GM21447 (cell line): ENCODE results near the gene ARHGEF10L.

Source experiments
- ATAC-seq: cut with Tn5 transposase; IDR thresholded peaks from one replicate; pipeline ENCODE4 v1.9.1; 2021; ENCODE audit not compliant: unreplicated experiment

The ARHGEF10L gene

DNA sequence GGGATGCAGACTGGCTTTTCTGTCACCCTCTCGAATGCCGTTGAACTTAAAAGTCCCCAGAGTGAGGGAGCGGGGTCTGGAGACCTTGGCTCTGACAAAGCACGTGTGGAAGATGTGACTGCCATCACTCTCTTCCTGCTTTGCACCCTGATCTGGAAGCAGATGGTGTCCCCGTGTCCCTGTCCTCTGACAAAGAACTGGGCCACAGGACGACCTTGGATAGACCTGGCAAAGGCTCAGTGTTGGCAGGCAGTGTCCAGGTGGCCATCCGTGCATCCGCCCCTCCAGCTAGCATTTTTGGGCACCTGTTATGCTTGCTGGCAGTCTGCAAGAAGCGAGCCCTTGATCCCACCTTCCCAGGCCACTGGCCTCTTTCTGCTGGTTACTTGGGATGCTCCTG is 27.4 kb downstream of the ARHGEF10L start:
- no peak for ATAC-seq

- no peak for ATAC-seq
These were observed 28.1 kb downstream of the ARHGEF10L start for GRCh38 chr1:17567582-17567981.

DNA sequence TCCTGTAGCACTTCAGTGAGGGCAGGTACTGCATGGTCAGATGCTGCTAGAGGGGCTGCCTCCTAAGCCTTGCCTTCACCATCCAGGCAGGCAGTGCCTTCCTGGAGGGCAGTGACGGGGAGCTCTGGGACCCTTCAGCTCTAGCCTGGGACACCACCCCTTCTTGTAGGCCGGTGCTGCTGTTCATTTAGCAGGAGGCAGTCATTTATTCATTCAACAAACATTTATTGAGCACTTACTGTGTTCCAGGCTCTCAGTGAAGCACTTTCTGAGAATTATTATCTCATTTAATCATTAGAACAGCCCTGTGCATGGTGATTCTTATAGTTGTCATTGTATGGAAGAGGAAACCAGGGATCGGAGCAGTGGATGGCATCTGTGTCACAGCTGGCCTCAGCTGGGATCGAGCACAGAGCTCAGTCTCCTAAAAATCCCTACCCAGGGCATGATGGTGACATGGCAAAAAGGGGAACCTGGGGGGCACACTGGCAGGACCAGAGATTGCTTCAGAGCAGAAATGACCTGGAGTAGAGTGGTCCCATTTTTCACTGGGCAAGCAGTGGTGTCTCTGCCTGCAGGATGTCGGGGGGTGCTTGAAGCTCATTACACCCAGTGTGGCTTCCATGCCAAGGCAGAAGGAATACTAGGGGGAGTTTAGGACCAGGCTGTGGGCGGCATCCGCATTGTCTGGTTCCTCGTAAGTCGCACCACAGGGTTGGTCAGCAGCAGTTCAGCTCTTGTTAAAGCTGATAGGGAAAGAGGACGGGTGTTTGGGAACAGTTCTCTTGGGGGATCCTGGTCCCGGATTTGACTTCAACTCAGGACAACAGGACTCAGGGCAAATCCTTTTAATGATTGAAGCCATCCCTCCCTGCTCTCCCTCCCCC is 28.8 kb downstream of the ARHGEF10L start:
- ATAC-seq, result no peak

GRCh38 chr1:17569200-17570139 is 30.0 kb downstream of the ARHGEF10L start:
- no peak for ATAC-seq

DNA sequence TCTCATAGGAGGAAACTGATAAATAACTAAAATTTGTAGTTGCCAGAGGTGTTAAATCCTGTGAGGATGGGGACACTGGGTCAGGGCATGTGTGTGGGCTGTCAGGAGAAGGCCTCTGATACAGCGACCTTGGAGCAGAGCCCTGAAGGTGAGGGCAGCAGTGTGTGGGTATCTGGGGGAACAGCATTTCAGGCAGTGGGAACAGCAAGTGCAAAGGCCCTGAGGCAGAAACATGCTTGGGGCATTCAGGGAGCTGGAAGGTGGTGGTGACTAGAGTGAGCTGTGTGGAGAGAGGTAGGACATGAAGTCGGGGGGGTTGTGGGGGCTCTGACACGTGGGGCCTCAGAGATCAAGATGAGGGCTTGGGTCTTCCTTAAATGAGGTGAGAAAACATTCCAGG is 30.7 kb downstream of the ARHGEF10L start:
- no peak for ATAC-seq

- no peak for ATAC-seq
These were observed 32.9 kb downstream of the ARHGEF10L start for GRCh38 chr1:17572264-17572985.

DNA sequence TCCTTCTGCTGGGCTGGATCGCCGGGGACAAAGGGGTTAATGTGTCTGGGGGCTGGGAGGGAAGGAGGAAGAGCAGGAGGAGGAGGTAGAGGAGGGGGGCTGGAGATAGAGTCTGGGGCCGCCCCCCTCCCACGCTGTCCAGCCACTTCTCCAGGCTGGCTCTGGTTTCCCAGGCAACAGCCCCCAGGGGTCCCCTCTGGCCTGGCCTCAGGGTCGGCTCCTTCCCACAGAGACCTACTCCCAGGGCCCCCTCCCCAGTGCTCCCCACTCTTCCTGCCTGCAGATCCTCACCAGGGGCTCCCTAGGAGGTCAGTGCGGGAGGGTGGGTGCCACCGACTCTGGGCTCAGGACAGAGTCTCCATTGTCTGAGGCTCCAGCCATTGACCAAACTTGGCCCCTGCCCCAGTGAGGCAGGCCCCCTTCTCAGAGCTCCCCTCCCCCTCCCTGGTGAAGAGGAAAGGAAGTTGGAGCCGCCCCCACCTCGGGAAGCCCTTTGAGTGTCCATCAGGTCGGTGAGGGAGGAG is 34.1 kb downstream of the ARHGEF10L start:
- no peak for ATAC-seq

- ATAC-seq, result no peak
These were observed 35.0 kb downstream of the ARHGEF10L start for GRCh38 chr1:17574516-17574915.

DNA sequence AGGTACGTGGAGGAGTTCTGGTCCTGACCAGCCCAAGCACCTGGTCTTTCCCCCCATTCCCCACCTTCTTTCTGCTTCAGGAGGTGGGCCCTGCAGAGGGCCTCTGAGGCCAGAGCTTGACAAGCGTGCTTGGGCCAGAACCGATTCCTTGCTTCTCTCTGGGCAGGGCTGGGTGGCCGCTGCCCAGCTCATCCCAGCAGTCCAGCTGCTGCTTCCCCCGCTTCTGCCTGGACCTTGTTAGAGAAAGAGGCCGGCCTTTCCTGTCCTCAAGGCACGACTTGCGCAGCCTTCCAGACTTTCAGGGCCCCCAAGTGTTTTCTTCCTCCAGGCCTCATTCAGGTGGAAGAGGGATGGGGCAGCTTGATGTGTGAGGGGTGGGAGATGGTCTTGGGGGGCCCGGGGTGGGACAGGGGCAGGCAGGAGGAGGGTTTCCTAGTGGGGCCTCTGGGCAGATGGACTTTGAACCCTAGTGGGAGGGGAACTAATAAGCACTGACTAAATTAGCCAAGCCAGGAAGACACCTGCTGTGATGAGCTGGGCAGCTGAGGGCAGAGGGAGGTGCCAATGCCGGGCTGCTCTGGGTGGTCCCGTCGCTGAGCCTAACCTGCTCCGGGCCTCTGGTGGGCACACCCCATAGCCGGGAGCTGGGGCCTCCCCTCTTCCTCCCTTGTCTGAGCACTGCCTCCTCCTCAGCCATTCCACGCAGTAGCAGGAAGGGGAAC is 36.5 kb downstream of the ARHGEF10L start:
- no peak for ATAC-seq

GRCh38 chr1:17576519-17576853 is 37.0 kb downstream of the ARHGEF10L start:
- no peak for ATAC-seq

DNA sequence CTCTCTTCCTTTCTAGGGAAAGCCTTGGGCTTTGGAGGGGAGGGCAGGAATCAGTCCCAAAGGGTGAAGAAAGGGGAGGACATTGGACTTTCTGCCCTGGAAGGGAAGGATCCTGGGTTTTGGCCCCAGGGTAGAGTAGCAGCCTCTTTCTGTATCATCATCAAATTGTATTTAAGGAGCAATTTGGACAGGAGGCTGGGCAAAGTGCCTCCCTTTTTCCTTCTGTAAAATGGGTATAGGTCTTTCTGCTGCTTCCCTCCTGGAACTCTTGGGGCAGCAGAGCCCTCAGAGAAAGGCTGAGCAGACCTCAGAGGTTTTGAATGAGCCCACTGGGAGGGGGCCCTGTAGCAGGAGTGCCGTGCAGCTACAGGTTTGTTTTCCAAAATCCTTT is 38.4 kb downstream of the ARHGEF10L start:
- no peak for ATAC-seq

DNA sequence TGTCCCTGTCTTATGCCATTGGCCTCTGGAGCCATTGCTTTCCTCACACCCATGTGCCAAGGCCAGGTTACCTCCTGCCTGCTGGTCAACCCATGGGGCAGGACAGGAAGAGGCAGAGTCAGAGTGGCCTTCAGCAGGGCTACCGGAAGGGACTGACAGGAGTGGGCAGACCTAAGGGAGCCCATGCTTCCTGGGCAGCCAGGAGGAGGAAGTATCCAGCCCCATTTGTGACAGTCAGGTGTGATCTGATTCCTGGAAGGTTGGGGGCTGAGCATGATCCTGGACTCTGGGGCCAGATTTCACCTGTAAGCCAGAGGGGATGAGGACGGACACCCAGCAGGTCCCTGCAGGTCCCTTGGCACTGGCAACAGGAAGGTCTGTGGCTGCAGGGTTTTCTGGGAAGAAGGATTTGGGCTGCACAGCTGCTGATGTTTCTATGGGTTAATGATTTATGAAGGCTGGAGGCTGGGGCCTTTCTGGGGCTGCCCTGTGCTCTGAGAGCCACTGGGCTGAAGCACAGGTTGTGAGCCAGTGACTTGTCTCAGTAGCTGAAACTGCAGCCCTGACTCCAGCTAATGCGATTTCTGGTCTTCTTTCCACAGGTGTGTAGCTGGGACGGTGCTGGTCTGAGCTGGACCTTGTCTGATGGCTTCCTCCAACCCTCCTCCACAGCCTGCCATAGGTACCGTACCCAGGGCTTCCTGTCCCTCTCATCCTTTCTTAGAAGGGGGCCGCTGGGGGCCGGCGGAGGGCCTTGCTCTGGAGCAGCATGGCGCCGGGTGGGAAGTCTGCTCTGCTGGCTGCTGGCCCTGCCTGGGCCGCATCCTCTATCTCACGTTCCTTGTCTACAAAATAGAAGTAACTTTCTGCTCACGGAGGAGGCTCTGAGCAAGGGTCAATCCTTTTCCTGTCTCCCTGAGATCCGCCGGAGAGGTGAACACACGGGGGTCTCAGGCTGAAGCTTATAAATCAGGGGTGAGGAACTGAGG is 40.7 kb downstream of the ARHGEF10L start:
- ATAC-seq, result no peak

DNA sequence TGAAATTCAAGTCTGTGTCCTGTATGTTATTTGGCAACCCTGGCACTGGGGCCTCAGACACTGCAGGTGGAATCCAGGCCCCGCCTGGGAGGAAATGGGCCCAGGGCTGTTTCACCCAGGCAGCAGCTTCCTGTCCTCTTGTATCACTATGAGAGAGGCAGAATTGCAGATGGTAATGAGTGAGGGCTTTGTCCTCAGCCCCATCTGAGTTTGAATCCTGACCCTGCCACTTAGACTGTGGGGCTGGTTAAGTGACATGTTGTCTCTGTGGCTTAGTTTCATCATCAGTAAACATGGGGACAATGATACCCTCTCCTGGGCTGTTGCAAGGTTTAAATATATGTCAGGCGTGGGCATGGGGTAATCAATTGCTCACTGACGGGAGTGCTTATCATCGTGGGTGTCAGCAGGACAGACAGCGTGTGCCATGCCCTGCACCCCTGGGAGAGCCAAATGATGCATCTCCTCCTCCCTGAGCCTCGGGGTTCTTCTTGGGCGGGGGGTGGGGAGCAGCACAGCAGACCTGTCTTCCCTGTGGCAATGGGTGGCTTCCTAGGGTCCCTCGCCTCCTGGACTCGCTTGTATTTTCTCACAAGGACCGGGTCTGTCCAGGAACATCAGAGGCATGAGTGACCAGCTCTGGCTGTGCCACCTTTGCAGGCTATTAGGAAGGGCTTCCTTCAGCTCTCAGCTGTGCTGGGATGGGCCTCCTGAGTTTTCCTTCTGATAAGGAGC is 42.1 kb downstream of the ARHGEF10L start:
- ATAC-seq, result no peak

DNA sequence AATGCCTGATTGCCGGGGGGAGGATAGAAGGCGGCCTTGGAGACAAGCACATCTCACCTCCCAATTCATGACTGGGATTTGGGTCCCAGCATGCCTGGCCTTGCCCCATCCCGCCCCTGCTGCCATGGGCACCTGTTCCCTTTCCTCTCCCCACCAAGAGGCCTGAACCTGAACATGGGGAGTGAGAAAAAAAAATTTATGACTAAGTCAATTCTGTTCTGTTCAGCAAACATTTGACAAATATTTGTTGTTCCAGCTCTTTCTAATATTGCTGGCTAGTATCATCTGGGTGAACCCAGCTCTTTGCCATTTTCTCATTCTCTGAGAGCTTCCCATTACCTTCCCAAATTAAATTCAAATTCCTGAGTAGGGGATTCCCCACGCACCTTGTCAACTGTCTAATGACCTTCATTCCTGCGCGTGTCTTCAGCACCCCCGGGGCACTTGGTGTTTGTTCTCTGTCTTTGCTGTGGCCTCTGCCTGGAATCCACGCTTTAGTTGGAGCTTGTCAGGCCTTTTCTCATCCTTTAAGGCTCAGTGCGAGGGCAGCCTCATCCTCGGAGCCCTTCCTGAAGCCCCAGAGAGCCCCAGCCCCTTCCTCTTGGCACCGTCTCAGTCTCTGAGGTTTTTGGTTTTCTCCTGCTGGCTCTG is 42.8 kb downstream of the ARHGEF10L start:
- ATAC-seq, result no peak

DNA sequence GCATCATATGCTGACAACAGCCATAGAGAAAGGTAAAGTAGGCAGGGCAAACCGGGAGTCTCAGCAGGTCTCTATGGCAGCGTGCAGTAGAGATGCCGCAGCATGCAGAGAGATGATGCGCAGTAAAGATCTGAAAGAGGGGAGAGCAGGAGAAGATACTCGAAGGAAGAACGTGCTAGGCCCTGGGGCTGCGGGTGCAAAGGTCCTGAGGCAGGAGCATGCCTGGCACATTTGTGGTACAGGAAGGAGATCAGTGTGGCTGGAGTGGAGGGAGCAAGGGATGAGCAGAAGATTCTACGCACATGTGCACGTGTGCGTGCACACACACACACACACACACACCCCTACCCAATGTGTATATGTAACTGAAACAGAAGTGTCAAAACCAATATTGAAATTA is 45.0 kb downstream of the ARHGEF10L start:
- no peak for ATAC-seq

- ATAC-seq, result no peak
These were observed 45.9 kb downstream of the ARHGEF10L start for GRCh38 chr1:17585266-17585987.

DNA sequence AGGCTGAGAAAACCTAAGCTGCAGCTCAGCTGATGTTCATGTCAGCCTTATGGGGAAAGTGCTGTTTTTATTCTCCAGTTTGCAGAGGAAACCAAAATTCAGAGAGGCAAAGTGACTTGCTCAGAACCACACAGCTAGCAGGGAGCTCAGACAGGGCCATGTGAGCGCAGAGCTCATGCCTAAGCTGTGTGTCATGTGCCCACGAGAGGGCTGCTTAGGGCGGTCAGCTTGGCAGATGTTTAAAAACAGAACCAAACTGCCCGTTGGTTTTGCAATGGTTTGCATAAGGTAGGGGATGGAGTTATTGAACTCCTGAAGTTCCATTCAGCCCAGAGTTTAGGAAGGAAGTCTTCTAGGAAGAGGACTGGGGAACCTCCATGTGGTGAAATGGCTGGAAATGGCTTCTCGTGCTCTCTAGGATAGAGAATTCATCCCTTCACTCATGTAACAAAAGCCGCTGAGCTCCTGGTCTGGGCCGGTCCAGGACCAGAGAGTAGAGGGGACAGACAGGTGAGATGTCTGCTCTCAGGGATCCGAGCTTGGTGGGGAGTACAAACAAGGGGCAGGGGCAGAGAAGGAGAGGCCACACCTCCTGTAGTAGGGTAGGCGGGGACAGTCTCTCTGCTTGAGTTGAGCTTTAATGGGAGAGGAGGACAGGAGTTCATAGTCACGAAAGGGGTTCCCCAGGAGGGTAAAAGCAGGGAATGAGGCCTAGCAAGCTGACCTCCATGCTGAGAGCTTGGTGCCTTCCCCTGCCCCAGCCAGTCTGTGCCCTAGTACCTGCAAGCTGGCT is 46.9 kb downstream of the ARHGEF10L start:
- no peak for ATAC-seq
